HUES48 (cell line): ENCODE measurements around the gene PRKAR1B.
"Not testable (repeated sequence)": the region's sequence is repeated elsewhere in the genome, so short reads cannot be mapped to it uniquely, and the experiment has no call there.

Experiments
- H3K27ac ChIP-seq: one replicate; pipeline ENCODE4 v1.7.0; 2013; ENCODE audit warnings: low read depth, low read length, inconsistent platforms
- H3K27me3 ChIP-seq: 2 replicates; pipeline ENCODE4 v1.6.1; 2013; ENCODE audit warnings: mild to moderate bottlenecking, low read length; ENCODE audit not compliant: control insufficient read depth, insufficient read depth
- H3K36me3 ChIP-seq: 2 replicates; pipeline ENCODE4 v1.6.1; 2013; ENCODE audit warnings: low read length; ENCODE audit not compliant: control insufficient read depth, insufficient read depth
- H3K4me1 ChIP-seq: 2 replicates; pipeline ENCODE4 v1.6.1; 2013; ENCODE audit warnings: mild to moderate bottlenecking, low read length; ENCODE audit not compliant: control insufficient read depth, insufficient read depth
- H3K4me3 ChIP-seq: 2 replicates; pipeline ENCODE4 v1.5.1; 2013; ENCODE audit warnings: mild to moderate bottlenecking, low read depth, low read length
- H3K9ac ChIP-seq: 2 replicates; pipeline ENCODE4 v1.6.1; 2013; ENCODE audit warnings: mild to moderate bottlenecking, low read depth, low read length, moderate library complexity
- H3K9me3 ChIP-seq: 2 replicates; pipeline ENCODE4 v1.6.1; 2013; ENCODE audit warnings: low read length; ENCODE audit not compliant: control insufficient read depth, insufficient read depth

The PRKAR1B gene

GRCh38 chr7:552151-552867 is 174.8 kb downstream of the PRKAR1B start:
- not testable (repeated sequence) for H3K27me3 ChIP-seq, H3K9ac ChIP-seq, H3K4me3 ChIP-seq, H3K27ac ChIP-seq, H3K4me1 ChIP-seq, H3K9me3 ChIP-seq, H3K36me3 ChIP-seq

- not testable (repeated sequence) for H3K9me3 ChIP-seq, H3K4me1 ChIP-seq, H3K27ac ChIP-seq, H3K27me3 ChIP-seq, H3K4me3 ChIP-seq, H3K9ac ChIP-seq, H3K36me3 ChIP-seq
These were observed 175.5 kb downstream of the PRKAR1B start for GRCh38 chr7:551615-551970.

- Histone ChIP-seq H3K4me1 (no peaks in the 10 kb centered on the region), H3K9me3 (no peaks in the 10 kb centered on the region), H3K4me3 (no peak overlapping the region), H3K27me3 (no peaks in the 10 kb centered on the region), H3K9ac (no peak overlapping the region), H3K36me3 (no peaks in the 10 kb centered on the region), H3K27ac (no peak overlapping the region)
These were observed 176.0 kb downstream of the PRKAR1B start for GRCh38 chr7:550881-551614.

GRCh38 chr7:549891-550625 is 177.0 kb downstream of the PRKAR1B start:
- no peaks in the 10 kb centered on the region for H3K4me1 ChIP-seq
- no peaks in the 10 kb centered on the region for H3K36me3 ChIP-seq
- no peaks in the 10 kb centered on the region for H3K9me3 ChIP-seq
- H3K27me3 ChIP-seq = no peaks in the 10 kb centered on the region
- H3K9ac ChIP-seq = no peak overlapping the region
- H3K27ac ChIP-seq = no peak overlapping the region
- no peak overlapping the region for H3K4me3 ChIP-seq

- Histone ChIP-seq H3K4me1 (no peaks in the 10 kb centered on the region), H3K4me3 (no peak overlapping the region), H3K27me3 (no peaks in the 10 kb centered on the region), H3K36me3 (no peaks in the 10 kb centered on the region), H3K27ac (no peak overlapping the region), H3K9me3 (no peaks in the 10 kb centered on the region), H3K9ac (no peak overlapping the region)
These were observed 177.8 kb downstream of the PRKAR1B start for GRCh38 chr7:549066-549890.

- H3K36me3 ChIP-seq = no peaks in the 10 kb centered on the region
- H3K4me3 ChIP-seq = no peak overlapping the region
- H3K4me1 ChIP-seq = no peaks in the 10 kb centered on the region
- no peaks in the 10 kb centered on the region for H3K27me3 ChIP-seq
- H3K27ac ChIP-seq = no peak overlapping the region
- no peak overlapping the region for H3K9ac ChIP-seq
- H3K9me3 ChIP-seq = no peaks in the 10 kb centered on the region
These were observed 178.7 kb downstream of the PRKAR1B start for GRCh38 chr7:548401-548800.

- H3K4me1 ChIP-seq = no peaks in the 10 kb centered on the region
- no peaks in the 10 kb centered on the region for H3K9me3 ChIP-seq
- H3K36me3 ChIP-seq = no peaks in the 10 kb centered on the region
- H3K27ac ChIP-seq = no peak overlapping the region
- no peak overlapping the region for H3K9ac ChIP-seq
- H3K4me3 ChIP-seq = no peak overlapping the region
- no peaks in the 10 kb centered on the region for H3K27me3 ChIP-seq
These were observed 181.6 kb downstream of the PRKAR1B start for GRCh38 chr7:545470-545869.

- Histone ChIP-seq H3K36me3 (no peaks in the 10 kb centered on the region), H3K4me3 (no peak overlapping the region), H3K27me3 (no peaks in the 10 kb centered on the region), H3K9ac (no peak overlapping the region), H3K4me1 (no peaks in the 10 kb centered on the region), H3K27ac (no peak overlapping the region), H3K9me3 (no peaks in the 10 kb centered on the region)
These were observed 182.5 kb downstream of the PRKAR1B start for GRCh38 chr7:544338-545221.

GRCh38 chr7:543501-544337 is 183.4 kb downstream of the PRKAR1B start:
- no peak overlapping the region for H3K4me3 ChIP-seq
- H3K9me3 ChIP-seq = no peaks in the 10 kb centered on the region
- no peak overlapping the region for H3K27ac ChIP-seq
- no peaks in the 10 kb centered on the region for H3K4me1 ChIP-seq
- H3K9ac ChIP-seq = no peak overlapping the region
- H3K27me3 ChIP-seq = no peaks in the 10 kb centered on the region
- no peaks in the 10 kb centered on the region for H3K36me3 ChIP-seq
